Measurements from ENCODE around the gene JUNB. TPM values are rescaled to one million over a fixed set of nuclear protein-coding genes. Genes with fewer than 3 reads are reported as not detected.
A peak's percentile ranks its signal among the peaks of the same experiment; 100 is the strongest.

Gene JUNB
- total and polyA plus RNA-seq, 2 of the 8 experiments (the other 6 are each of a cell fraction or from before 2014, with no cell fraction given), result 7.4 to 10.0 TPM

GRCh38 chr19:12796146-12797071 is 5.1 kb downstream of the JUNB start:
- H2AK5ac ChIP-seq (ENCODE audit: low read depth, low read length), result no peak overlapping the region
- peaks cover 5 to 19% (median 13%) of the 10 kb centered on the region in 4 experiments for H3K4me1 ChIP-seq (replicated peaks in 1 of 4; ENCODE audit: control insufficient read depth in 3 of 4, insufficient read depth in 4 of 4, low read length in 3 of 4)
- no peak overlapping the region for H3K56ac ChIP-seq (replicated peaks; ENCODE audit: insufficient read length, low read depth, low read length)
- H3K4me3 ChIP-seq (ENCODE audit: extremely low read depth in 1 of 4, insufficient read depth in 2 of 4, low read depth in 3 of 4, low read length in 4 of 4), result no peak overlapping the region
- H2BK12ac ChIP-seq (ENCODE audit: low read depth, low read length), result peak overlapping the region; percentile 80; the same call in 1 of the 2 replicates
- H2BK15ac ChIP-seq (ENCODE audit: low read length), result peak overlapping the region; percentile 55; the same call in 1 of the 2 replicates
- H3K79me1 ChIP-seq (ENCODE audit: low read depth, low read length), result peaks cover 7% of the 10 kb centered on the region
- H3K27me3 ChIP-seq (replicated peaks in 1 of 4; ENCODE audit: control insufficient read depth in 3 of 4, extremely low read depth in 1 of 4, insufficient read depth in 3 of 4, low read length in 3 of 4), result peaks cover 0 to 10% (median 8%) of the 10 kb centered on the region in 4 experiments; a peak in 3 of 7 replicates
- CTCF ChIA-PET (ENCODE audit: partially characterized antibody), result interaction anchor here (0.7 to 17.9 kb wide), 35 partner anchors 10 to 124 kb away, joined by 3 to 288 read pairs (median 5); partner anchors contain the start of genes DHPS, RNASEH2A and RTBDN
- H3K9me3 ChIP-seq (ENCODE audit: insufficient read depth in 2 of 2, low read depth in 1 of 2, low read length in 1 of 2), result no peaks in the 10 kb centered on the region
- H3K4me2 ChIP-seq (ENCODE audit: insufficient read depth in 1 of 2, low read depth in 2 of 2, low read length in 2 of 2), result peak overlapping the region in 1 of 2 experiments; percentile 49; a peak in 1 of 4 replicates
- H3K79me2 ChIP-seq (ENCODE audit: control insufficient read depth in 1 of 2, insufficient read depth in 2 of 2, low read length in 2 of 2), result peaks cover 0 to 12% of the 10 kb centered on the region in 2 experiments; a peak in 2 of 4 replicates
- no peak overlapping the region for H3K23ac ChIP-seq (ENCODE audit: insufficient read length)
- H3K4ac ChIP-seq (replicated peaks; ENCODE audit: insufficient read length, low read depth, low read length), result no peak overlapping the region
- no peak overlapping the region for H4K5ac ChIP-seq (ENCODE audit: insufficient read length, low read depth, low read length)
- peak overlapping the region; percentile 76 for H4K91ac ChIP-seq (replicated peaks; ENCODE audit: insufficient read length, low read length)
- H4K20me1 ChIP-seq (replicated peaks in 1 of 2; ENCODE audit: control insufficient read depth in 1 of 2, insufficient read depth in 2 of 2, low read length in 2 of 2), result peaks cover 0 to 6% of the 10 kb centered on the region in 2 experiments
- peak; percentile 85 for FAIRE-seq
- no peak overlapping the region for H4K8ac ChIP-seq (ENCODE audit: extremely low read depth, insufficient read depth, low read length)
- peak overlapping the region; percentile 66; the same call in 1 of the 2 replicates for H2BK5ac ChIP-seq (ENCODE audit: low read depth, low read length)
- POLR2A ChIA-PET (ENCODE audit: partially characterized antibody), result interaction anchor here (0.7 to 15.2 kb wide), 16 partner anchors 9 to 78 kb away, joined by 3 to 317 read pairs (median 5); partner anchors contain the start of genes GET3, HOOK2, RNASEH2A and RTBDN
- H2BK120ac ChIP-seq (replicated peaks; ENCODE audit: low read depth, low read length), result no peak overlapping the region
- 0 out of 2 replicates have a peak overlapping the region, but pooled peaks have one; percentile 48 for H3K18ac ChIP-seq (ENCODE audit: extremely low read depth, low read length)
- H2BK20ac ChIP-seq (ENCODE audit: low read length), result no peak overlapping the region
- no peak overlapping the region for H2AFZ ChIP-seq (ENCODE audit: low read length)
- peaks cover 8 to 19% (median 14%) of the 10 kb centered on the region in 4 experiments; a peak in 7 of 8 replicates for H3K36me3 ChIP-seq (ENCODE audit: control insufficient read depth in 2 of 4, insufficient read depth in 4 of 4, low read length in 3 of 4)
- 30% methylated on average over 18 of the region's 18 CpGs; no CpG with 5 or more reads in 1 of the 2 experiments for WGBS, 2 experiments (ENCODE audit: extremely low coverage in 1 of 2, insufficient coverage in 1 of 2, insufficient read length in 1 of 2, insufficient replicate concordance in 2 of 2, low coverage in 1 of 2, low lambda C conversion rate in 2 of 2, missing lambda C conversion rate in 1 of 2)
- H3K27ac ChIP-seq (ENCODE audit: low read depth, low read length), result no peak overlapping the region
- no peak overlapping the region for H3K14ac ChIP-seq (ENCODE audit: insufficient read length)
- peak in 1 of 2 experiments; percentile 81 for DNase-seq (ENCODE audit: low read depth in 1 of 2, low spot score in 2 of 2)
- peaks cover 23% of the 10 kb centered on the region for H3K23me2 ChIP-seq (ENCODE audit: low read depth, low read length)
- no peak overlapping the region; a peak in 1 of 7 replicates for H3K9ac ChIP-seq (replicated peaks in 1 of 4; ENCODE audit: extremely low read depth in 1 of 4, low read depth in 3 of 4, low read length in 3 of 4)
- TF ChIP-seq PHF8 (conservative IDR thresholded peaks at IDR 0.05; ENCODE audit: low read depth, low read length) (no peak), SUZ12 (IDR thresholded peaks at IDR 0.05; ENCODE audit: low read length) (no peak), CREB1 (IDR thresholded peaks at IDR 0.05) (no peak; the same call in 1 of the 2 replicates), HDAC2 (IDR thresholded peaks at IDR 0.05; ENCODE audit: borderline replicate concordance in 1 of 2, low read depth in 2 of 2, low read length in 2 of 2) (no peak), TAF1 (IDR thresholded peaks at IDR 0.05; ENCODE audit: low read depth, low read length) (no peak), CHD2 (IDR thresholded peaks at IDR 0.05; ENCODE audit: low read length) (no peak), POLR2AphosphoS5 (IDR thresholded peaks at IDR 0.05; ENCODE audit: low read depth, low read length) (no peak; the same call in 1 of the 2 replicates), MAFK (IDR thresholded peaks at IDR 0.05; ENCODE audit: low read depth, low read length) (no peak), KDM5A (IDR thresholded peaks at IDR 0.05; ENCODE audit: low read length) (no peak; the same call in 1 of the 2 replicates), YY1 (IDR thresholded peaks at IDR 0.05; ENCODE audit: low read depth, low read length) (no peak), JUN (IDR thresholded peaks at IDR 0.05; ENCODE audit: low read depth, low read length) (no peak)
